BLaER1 treated with 17β-estradiol and CSF1 and Interleukin-3, amounts not matched to agents 10 nM and 100 nM (cell line): ENCODE data around the gene C12orf57.
A peak's percentile ranks its signal among the peaks of the same experiment; 100 is the strongest.

Experiments used
- H3K27ac ChIP-seq, 11 experiments: shearing (Covaris generic); formaldehyde crosslinking; 2 replicates each; pipeline ENCODE4 v1.8.1; 2022
- H3K27me3 ChIP-seq, 11 experiments: shearing (Covaris generic); formaldehyde crosslinking; 2 replicates each; pipeline ENCODE4 v1.8.1; 2022
- H3K36me3 ChIP-seq, 11 experiments: shearing (Covaris generic); formaldehyde crosslinking; 2 replicates each; pipeline ENCODE4 v1.8.1; 2022
- H3K4me1 ChIP-seq, 10 experiments: shearing (Covaris generic); formaldehyde crosslinking; 2 replicates each; pipeline ENCODE4 v1.8.1; 2022
- H3K4me2 ChIP-seq, 11 experiments: shearing (Covaris generic); formaldehyde crosslinking; 2 replicates each; pipeline ENCODE4 v1.8.1; 2022
- H3K4me3 ChIP-seq, 10 experiments: shearing (Covaris generic); formaldehyde crosslinking; 2 replicates each; pipeline ENCODE4 v1.8.1; 2022
- H3K9ac ChIP-seq, 11 experiments: shearing (Covaris generic); formaldehyde crosslinking; 2 replicates each; pipeline ENCODE4 v1.8.1; 2022
- H3K9me3 ChIP-seq, 11 experiments: shearing (Covaris generic); formaldehyde crosslinking; replicated peaks in 1 of 11; 2 replicates each; pipeline ENCODE4 v1.8.1; 2022
- H4K20me1 ChIP-seq, 11 experiments: shearing (Covaris generic); formaldehyde crosslinking; 2 replicates each; pipeline ENCODE4 v1.8.1; 2022
- Cebpa-rat ChIP-seq, 11 experiments: shearing (Covaris generic); IDR thresholded peaks; 2 replicates each; pipeline ENCODE4 v1.8.1; 2022

The C12orf57 gene

DNA sequence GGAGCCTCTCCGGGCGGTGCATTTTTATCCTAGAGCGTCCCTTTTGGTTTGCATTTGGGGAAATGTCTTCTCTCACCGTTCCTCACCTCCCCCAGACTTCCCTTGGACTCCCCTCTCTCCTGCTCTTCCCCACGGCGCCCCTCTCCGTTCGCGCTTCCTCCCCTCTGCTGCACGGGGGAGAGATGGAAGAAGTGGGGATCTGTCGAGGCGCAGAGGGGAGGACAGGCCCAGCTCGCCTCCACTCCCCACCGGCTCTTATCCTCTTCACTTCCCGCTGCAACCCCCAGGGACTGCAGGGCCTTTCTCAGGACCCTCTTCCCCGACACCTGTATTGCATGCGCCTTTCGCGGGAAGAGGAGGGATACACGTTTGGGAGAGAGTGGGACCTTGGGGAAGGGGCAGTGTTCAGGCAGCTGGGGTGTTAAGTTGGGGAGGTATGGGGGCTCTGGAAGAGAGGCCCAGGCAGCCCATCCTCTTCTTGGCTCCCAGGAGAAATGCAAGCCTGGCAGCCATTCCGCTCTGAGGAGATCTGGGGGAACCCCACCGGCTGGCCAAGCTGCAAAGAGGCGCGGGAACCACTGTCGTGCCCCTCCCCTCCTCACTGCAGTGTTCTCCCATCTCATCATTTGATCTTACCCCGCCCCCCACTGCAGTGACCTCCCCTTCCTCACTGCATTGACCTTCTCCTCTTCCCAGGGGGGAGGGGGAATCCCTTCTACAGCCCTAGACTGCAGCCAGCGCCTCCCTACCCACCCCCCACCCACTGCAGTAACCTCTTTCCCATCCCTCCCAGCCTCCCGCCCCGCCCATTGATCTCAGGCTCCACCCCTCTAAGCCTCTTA lies 28.7 kb upstream of the C12orf57 start:
- H4K20me1 ChIP-seq, result peaks cover 0 to 16% (median 3%) of the 10 kb centered on the region in 11 experiments; a peak in 8 of 22 replicates
- H3K9ac ChIP-seq, result peak overlapping the region in 9 of 11 experiments; percentile 59 to 80 (median 63); a peak in 18 of 22 replicates
- H3K27me3 ChIP-seq, result peaks cover 53 to 75% (median 68%) of the 10 kb centered on the region in 11 experiments
- H3K4me1 ChIP-seq, result peaks cover 16 to 41% (median 28%) of the 10 kb centered on the region in 10 experiments
- H3K27ac ChIP-seq, result peak overlapping the region in 2 of 11 experiments; percentile 40 to 46; a peak in 2 of 22 replicates
- peak overlapping the region; percentile 91 to 98 (median 93) for H3K4me2 ChIP-seq
- TF ChIP-seq Cebpa-rat (IDR thresholded peaks at IDR 0.05), result no peak
- peaks cover 0 to 18% (median 0%) of the 10 kb centered on the region in 11 experiments; a peak in 4 of 22 replicates for H3K36me3 ChIP-seq
- H3K9me3 ChIP-seq, result no peaks in the 10 kb centered on the region
- H3K4me3 ChIP-seq, result peak overlapping the region; percentile 61 to 76 (median 68)

DNA sequence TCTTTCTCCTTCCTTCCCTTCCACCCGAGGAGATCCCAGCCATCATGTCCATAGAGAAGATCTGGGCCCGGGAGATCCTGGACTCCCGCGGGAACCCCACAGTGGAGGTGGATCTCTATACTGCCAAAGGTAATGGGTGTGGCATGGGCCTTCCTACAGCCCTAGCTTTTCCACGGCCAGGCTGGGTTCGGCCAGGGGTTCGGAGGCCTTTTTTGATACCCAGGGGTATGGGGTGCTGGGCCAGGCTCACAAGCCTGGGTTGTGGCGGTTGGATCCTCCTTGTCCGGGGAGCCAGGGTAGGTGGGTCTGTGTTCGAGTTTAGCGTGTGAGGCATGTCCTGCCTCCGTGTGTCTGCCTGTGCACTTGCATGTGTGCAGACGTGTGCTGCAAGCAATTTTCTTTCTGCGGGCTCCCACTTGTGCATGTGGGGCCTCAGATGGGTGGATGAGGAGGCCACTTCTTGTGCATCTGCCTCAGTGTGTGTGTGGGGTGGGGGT lies 28.0 kb upstream of the C12orf57 start:
- Histone ChIP-seq H3K36me3 (peaks cover 0 to 21% (median 0%) of the 10 kb centered on the region in 11 experiments; a peak in 4 of 22 replicates), H3K4me2 (peak overlapping the region in 5 of 11 experiments; percentile 18 to 98 (median 92); a peak in 8 of 22 replicates)

DNA sequence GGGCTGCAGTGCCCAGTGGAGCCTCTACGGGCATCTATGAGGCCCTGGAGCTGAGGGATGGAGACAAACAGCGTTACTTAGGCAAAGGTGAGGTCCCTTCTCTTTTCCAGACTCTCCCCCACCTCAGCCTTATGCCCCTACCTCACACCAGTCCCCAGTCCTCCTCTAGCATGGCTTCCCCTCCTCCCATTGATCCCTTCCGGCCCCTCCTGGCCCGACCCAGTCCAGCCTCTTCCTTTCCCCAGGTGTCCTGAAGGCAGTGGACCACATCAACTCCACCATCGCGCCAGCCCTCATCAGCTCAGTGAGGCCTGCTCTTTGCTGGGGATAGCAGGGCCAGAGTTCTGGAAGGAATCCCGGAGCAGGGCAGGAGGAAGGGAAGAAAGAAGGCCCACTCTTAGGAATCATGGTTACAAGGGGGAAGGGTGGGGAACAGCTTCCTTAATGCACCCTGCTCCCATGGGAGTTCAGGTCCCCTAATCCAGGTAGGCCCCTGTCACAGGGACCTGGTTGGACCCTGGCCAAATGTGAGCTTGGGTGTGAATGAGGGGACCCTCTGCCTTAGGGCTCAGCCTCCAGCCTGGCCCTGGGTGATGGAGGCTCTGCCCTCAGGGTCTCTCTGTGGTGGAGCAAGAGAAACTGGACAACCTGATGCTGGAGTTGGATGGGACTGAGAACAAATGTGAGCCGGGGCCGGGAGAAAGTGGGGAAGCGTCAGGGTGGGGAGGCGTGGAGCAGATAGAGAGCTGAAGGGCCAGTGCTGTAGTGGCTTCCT lies 27.2 kb upstream of the C12orf57 start:
- Histone ChIP-seq H3K4me3 (peak overlapping the region in 1 of 10 experiments; percentile 36; a peak in 1 of 20 replicates), H3K4me1 (peaks cover 20 to 47% (median 35%) of the 10 kb centered on the region in 10 experiments), H3K9ac (no peak overlapping the region), H3K36me3 (peaks cover 0 to 29% (median 0%) of the 10 kb centered on the region in 11 experiments; a peak in 4 of 22 replicates), H3K9me3 (no peaks in the 10 kb centered on the region), H3K4me2 (peak overlapping the region in 2 of 11 experiments; percentile 51 to 98; a peak in 2 of 22 replicates), H3K27me3 (peaks cover 43 to 67% (median 57%) of the 10 kb centered on the region in 11 experiments), H3K27ac (no peak overlapping the region), H4K20me1 (peaks cover 0 to 16% (median 3%) of the 10 kb centered on the region in 11 experiments; a peak in 8 of 22 replicates)
- no peak for TF ChIP-seq Cebpa-rat (IDR thresholded peaks at IDR 0.05)

More for the DNA sequence above, 28.0 kb upstream of the C12orf57 start:
- H4K20me1 ChIP-seq, result peaks cover 0 to 16% (median 3%) of the 10 kb centered on the region in 11 experiments; a peak in 8 of 22 replicates
- H3K9ac ChIP-seq, result no peak overlapping the region
- TF ChIP-seq Cebpa-rat (IDR thresholded peaks at IDR 0.05), result no peak
- peak overlapping the region in 1 of 10 experiments; percentile 36; a peak in 1 of 20 replicates for H3K4me3 ChIP-seq
- peaks cover 51 to 74% (median 65%) of the 10 kb centered on the region in 11 experiments for H3K27me3 ChIP-seq
- H3K9me3 ChIP-seq, result no peaks in the 10 kb centered on the region
- peaks cover 16 to 41% (median 29%) of the 10 kb centered on the region in 10 experiments for H3K4me1 ChIP-seq
- no peak overlapping the region for H3K27ac ChIP-seq

DNA sequence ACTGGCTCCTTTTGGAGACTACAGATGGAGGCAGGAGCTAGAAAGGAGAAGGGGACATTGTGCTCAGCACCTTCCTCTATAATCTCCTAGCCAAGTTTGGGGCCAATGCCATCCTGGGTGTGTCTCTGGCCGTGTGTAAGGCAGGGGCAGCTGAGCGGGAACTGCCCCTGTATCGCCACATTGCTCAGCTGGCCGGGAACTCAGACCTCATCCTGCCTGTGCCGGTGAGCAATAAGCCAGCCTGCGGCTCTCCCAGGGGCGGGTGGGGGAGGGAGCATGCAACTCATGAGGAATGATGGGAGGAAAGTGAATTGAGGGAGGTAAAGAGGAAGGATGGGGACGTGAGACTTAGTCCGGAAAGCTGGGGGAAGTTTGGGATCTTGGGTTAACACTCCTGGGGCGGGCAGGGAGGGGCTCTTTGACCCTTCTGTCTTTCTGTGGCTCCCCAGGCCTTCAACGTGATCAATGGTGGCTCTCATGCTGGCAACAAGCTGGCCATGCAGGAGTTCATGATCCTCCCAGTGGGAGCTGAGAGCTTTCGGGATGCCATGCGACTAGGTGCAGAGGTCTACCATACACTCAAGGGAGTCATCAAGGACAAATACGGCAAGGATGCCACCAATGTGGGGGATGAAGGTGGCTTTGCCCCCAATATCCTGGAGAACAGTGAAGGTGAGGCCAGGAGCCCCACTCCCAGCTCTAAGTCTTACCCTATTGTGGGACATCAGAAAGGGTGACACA lies 26.2 kb upstream of the C12orf57 start:
- H4K20me1 ChIP-seq, result peaks cover 0 to 16% (median 3%) of the 10 kb centered on the region in 11 experiments; a peak in 8 of 22 replicates
- no peak for TF ChIP-seq Cebpa-rat (IDR thresholded peaks at IDR 0.05)
- H3K4me2 ChIP-seq, result peak overlapping the region in 1 of 11 experiments; percentile 98; a peak in 1 of 22 replicates
- H3K9ac ChIP-seq, result no peak overlapping the region
- no peaks in the 10 kb centered on the region for H3K9me3 ChIP-seq
- H3K27me3 ChIP-seq, result peaks cover 33 to 56% (median 47%) of the 10 kb centered on the region in 11 experiments
- H3K4me1 ChIP-seq, result peaks cover 31 to 57% (median 45%) of the 10 kb centered on the region in 10 experiments
- H3K4me3 ChIP-seq, result no peak overlapping the region
- no peak overlapping the region for H3K27ac ChIP-seq
- H3K36me3 ChIP-seq, result peaks cover 0 to 32% (median 0%) of the 10 kb centered on the region in 11 experiments; a peak in 4 of 22 replicates

DNA sequence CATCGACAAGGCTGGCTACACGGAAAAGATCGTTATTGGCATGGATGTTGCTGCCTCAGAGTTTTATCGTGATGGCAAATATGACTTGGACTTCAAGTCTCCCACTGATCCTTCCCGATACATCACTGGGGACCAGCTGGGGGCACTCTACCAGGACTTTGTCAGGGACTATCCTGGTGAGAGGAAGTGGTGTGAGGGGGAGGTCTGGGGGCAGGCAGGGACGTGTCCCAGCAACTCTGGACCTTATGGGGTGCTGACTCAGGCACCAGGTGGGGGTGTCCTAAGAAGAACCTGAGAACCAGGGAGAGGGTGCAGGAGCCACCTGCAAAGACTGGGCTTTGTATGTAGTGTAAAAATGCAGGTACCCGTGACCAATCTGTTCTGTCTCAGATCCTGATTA lies 24.2 kb upstream of the C12orf57 start:
- Histone ChIP-seq H3K4me3 (no peak overlapping the region), H3K4me2 (peak overlapping the region in 6 of 11 experiments; percentile 17 to 40 (median 23); a peak in 5 of 22 replicates), H3K4me1 (peaks cover 42 to 69% (median 53%) of the 10 kb centered on the region in 10 experiments), H4K20me1 (peaks cover 0 to 16% (median 3%) of the 10 kb centered on the region in 11 experiments; a peak in 8 of 22 replicates), H3K9me3 (no peaks in the 10 kb centered on the region), H3K9ac (no peak overlapping the region; a peak in 1 of 22 replicates), H3K36me3 (peaks cover 0 to 32% (median 0%) of the 10 kb centered on the region in 11 experiments; a peak in 4 of 22 replicates), H3K27ac (no peak overlapping the region), H3K27me3 (peaks cover 14 to 37% (median 27%) of the 10 kb centered on the region in 11 experiments)
- TF ChIP-seq Cebpa-rat (IDR thresholded peaks at IDR 0.05), result no peak

DNA sequence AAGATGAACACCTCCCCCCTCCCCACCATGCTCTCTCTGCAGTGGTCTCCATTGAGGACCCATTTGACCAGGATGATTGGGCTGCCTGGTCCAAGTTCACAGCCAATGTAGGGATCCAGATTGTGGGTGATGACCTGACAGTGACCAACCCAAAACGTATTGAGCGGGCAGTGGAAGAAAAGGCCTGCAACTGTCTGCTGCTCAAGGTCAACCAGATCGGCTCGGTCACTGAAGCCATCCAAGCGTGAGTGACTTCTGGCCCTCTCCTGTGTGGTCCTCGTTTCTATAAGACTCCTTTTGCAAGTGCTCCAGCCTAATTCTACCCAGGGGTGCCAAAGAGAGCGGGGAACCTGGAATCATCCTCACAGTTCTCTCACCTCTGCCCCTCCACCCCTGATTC lies 22.3 kb upstream of the C12orf57 start:
- Histone ChIP-seq H3K4me2 (peak overlapping the region; percentile 88 to 97 (median 93)), H3K4me3 (no peak overlapping the region), H3K9me3 (no peaks in the 10 kb centered on the region), H3K4me1 (peaks cover 53 to 73% (median 63%) of the 10 kb centered on the region in 10 experiments), H3K36me3 (peaks cover 0 to 28% (median 0%) of the 10 kb centered on the region in 11 experiments; a peak in 4 of 22 replicates), H3K27me3 (peaks cover 0 to 17% (median 8%) of the 10 kb centered on the region in 11 experiments; a peak in 14 of 22 replicates), H4K20me1 (peaks cover 0 to 7% (median 0%) of the 10 kb centered on the region in 11 experiments; a peak in 3 of 22 replicates), H3K27ac (peak overlapping the region in 3 of 11 experiments; percentile 52 to 61 (median 57); a peak in 4 of 22 replicates), H3K9ac (0 out of 22 replicates have a peak overlapping the region, but pooled peaks of 1 of the 11 experiments have one; percentile 39)
- no peak for TF ChIP-seq Cebpa-rat (IDR thresholded peaks at IDR 0.05)
